Activated naive CD8-positive, alpha-beta T cell treated with anti-CD3 and anti-CD28 coated beads for 36 hours (primary cell): ENCODE data around the gene DYSF. TPM values are rescaled to one million over a fixed set of nuclear protein-coding genes. Genes with fewer than 3 reads are reported as not detected.

Experiments
- DNase-seq: peaks from one replicate; pipeline ENCODE4 v3.0.0; 2021
- H3K27ac Mint-ChIP-seq: one replicate; pipeline ENCODE4 v1.8.0; 2022; ENCODE audit warnings: mild to moderate bottlenecking, moderate library complexity, mixed read lengths
- H3K27me3 Mint-ChIP-seq: one replicate; pipeline ENCODE4 v1.8.0; 2022; ENCODE audit warnings: mild to moderate bottlenecking, mixed read lengths
- H3K36me3 Mint-ChIP-seq: one replicate; pipeline ENCODE4 v1.8.0; 2021; ENCODE audit warnings: mild to moderate bottlenecking, mixed read lengths
- H3K4me1 Mint-ChIP-seq: one replicate; pipeline ENCODE4 v1.8.0; 2021; ENCODE audit warnings: mixed read lengths
- H3K4me3 Mint-ChIP-seq: one replicate; pipeline ENCODE4 v1.8.0; 2022; ENCODE audit warnings: mild to moderate bottlenecking, moderate library complexity, mixed read lengths
- H3K9me3 Mint-ChIP-seq: one replicate; pipeline ENCODE4 v1.8.0; 2022; ENCODE audit warnings: mixed read lengths
- total RNA-seq, 2 experiments: library from RNA; stranded (reverse); gene quantifications; one replicate each; pipeline ENCODE4 v1.2.3, GENCODE V29; 2021

Gene DYSF
- total RNA-seq, 2 experiments from 2014 or later: 4.3 to 5.5 TPM

DNA sequence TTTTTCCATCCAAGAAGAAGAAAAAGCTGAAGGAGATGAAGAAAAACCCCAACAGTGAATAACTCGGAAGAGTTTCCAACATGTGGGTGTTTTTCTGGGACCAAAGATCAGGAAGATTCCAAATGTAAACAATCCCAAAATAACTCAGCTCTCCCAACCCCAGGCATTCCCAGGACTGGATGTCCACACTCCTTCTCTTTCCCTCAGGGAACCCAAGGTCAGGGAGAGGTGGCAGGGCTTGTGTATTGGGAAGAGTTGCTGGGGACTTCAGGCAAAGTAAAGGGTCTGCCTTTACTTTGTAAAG is 268.0 kb downstream of the DYSF start:
- H3K36me3 Mint-ChIP-seq: no peaks in the 10 kb centered on the region
- H3K9me3 Mint-ChIP-seq: peaks cover 3% of the 10 kb centered on the region
- no peak overlapping the region for H3K4me3 Mint-ChIP-seq
- H3K27me3 Mint-ChIP-seq: no peaks in the 10 kb centered on the region
- no peaks in the 10 kb centered on the region for H3K4me1 Mint-ChIP-seq
- no peak for DNase-seq
- H3K27ac Mint-ChIP-seq: no peak overlapping the region

DNA sequence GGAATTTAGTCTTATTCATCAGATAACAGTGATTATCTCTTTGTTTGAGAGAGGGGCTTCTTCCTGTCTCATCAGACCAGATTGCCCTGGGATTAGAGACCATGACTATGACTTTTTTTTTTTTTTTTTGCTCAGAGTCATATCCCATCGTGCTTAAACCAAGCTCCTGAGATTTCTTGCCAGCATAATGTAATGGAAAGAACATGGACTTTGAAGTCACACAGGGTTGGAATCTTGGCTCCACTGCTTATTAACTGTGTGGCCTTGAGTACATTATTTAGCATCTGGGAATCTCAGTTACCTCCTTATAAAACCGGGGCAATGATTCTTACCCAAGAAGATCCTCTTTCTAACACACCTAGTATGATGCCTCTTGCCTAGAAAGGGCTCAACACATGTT is 268.3 kb downstream of the DYSF start:
- Mint-ChIP-seq H3K4me1 (no peaks in the 10 kb centered on the region), H3K27me3 (no peaks in the 10 kb centered on the region), H3K27ac (no peak overlapping the region), H3K36me3 (no peaks in the 10 kb centered on the region), H3K9me3 (peaks cover 3% of the 10 kb centered on the region), H3K4me3 (no peak overlapping the region)
- DNase-seq: no peak

DNA sequence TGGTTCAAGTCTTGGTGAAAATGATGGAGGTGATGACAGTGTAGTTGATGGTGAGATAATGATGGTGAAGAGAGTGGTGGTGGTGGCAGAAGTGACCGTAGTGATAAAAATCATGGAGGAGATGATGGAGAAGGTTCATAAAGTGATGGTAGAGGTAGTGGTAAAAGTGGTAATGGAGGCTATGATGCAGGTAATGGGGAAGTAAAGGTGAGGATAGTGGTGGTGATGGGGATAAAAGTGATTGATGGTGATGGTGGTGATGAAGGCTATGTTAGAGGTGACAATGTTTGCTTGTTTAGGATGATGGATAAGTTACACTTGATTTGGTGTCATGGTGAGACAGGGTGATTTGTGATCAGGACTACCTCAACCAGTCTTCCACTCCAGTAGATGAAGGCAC is 268.9 kb downstream of the DYSF start:
- Mint-ChIP-seq H3K4me3 (no peak overlapping the region), H3K4me1 (no peaks in the 10 kb centered on the region), H3K27me3 (no peaks in the 10 kb centered on the region), H3K9me3 (peaks cover 3% of the 10 kb centered on the region), H3K27ac (no peak overlapping the region), H3K36me3 (no peaks in the 10 kb centered on the region)
- no peak for DNase-seq

DNA sequence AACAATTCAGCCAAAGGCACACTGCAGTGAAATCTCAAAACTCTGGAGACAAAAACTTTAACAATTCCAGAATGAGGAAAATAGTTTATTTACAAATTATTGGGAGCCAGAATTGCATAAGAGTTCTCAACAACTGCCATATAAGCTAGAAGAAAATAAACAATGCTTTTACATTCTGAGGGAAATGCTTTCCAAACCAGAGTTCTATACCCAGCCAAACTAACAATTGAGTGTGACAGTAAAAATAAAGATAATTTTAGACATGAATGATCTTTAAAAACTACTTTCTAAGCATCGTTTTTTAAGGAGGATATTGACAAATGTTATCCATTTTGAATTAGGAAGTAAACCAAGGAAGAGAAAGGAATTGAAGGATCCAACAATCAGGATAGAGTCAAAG is 271.4 kb downstream of the DYSF start:
- H3K9me3 Mint-ChIP-seq: peaks cover 3% of the 10 kb centered on the region
- no peak for DNase-seq
- H3K27ac Mint-ChIP-seq: no peak overlapping the region
- H3K27me3 Mint-ChIP-seq: no peaks in the 10 kb centered on the region
- H3K4me1 Mint-ChIP-seq: no peaks in the 10 kb centered on the region
- H3K4me3 Mint-ChIP-seq: no peak overlapping the region
- H3K36me3 Mint-ChIP-seq: no peaks in the 10 kb centered on the region

DNA sequence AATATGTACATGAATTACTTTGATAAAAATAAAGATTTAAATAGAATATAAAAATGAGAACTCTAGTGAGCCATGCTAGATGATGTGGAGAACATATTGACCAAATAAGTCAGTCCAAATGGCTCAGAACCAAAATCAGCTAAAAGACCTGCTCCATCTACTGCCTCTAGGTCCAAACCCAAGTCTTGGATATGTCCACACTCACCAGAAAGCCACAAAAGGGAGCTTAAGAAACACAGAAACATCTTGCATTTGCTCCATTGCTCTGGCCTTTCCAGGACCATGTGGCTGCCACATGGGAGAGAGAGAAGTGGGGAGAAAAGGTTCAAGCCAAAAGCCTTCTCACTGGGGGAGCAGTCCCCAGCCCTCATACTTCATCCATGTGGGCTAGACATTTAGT is 272.5 kb downstream of the DYSF start:
- Mint-ChIP-seq H3K27ac (no peak overlapping the region), H3K9me3 (peaks cover 3% of the 10 kb centered on the region), H3K4me3 (no peak overlapping the region), H3K27me3 (no peaks in the 10 kb centered on the region), H3K4me1 (no peaks in the 10 kb centered on the region), H3K36me3 (no peaks in the 10 kb centered on the region)
- no peak for DNase-seq

DNA sequence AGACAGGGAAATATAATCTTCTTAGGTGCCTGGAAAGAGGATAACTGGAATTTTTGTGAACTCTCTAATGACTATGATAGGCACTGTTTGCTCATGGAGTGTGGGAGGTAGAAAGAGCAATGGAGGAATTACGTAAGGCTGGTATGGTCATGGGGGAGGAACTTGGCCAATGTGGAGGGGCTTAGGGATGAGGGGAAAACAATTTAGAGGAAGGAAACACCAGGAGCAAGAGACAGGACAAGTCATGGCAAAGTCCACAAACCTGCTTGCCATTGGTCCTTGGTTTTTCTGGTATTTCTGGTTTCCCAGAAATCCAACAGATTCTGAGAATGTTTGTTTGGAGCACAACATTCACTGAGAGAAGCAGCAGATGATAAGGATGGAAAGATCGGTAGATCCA is 274.2 kb downstream of the DYSF start:
- Mint-ChIP-seq H3K36me3 (no peaks in the 10 kb centered on the region), H3K9me3 (peaks cover 3% of the 10 kb centered on the region), H3K4me1 (no peaks in the 10 kb centered on the region), H3K27ac (no peak overlapping the region), H3K4me3 (no peak overlapping the region), H3K27me3 (no peaks in the 10 kb centered on the region)
- DNase-seq: no peak

DNA sequence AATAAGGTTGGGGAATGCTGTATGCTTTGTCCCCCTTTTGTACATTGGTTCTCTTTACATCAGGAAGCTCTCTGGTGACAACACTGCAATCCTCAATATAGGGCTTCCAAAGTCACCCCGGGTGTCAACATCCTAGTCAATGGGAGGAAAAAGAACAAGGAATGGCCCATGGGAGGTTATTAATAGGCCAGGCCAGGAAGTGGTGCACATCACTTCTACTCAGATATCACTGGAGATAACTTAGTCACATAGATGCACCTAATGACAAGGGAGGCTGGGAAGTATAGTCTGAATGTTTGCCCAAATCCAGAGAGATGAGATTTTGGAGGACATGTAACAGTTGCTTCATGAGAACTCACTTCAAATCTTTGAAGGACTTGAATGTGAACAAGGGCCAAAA is 274.7 kb downstream of the DYSF start:
- Mint-ChIP-seq H3K36me3 (no peaks in the 10 kb centered on the region), H3K27ac (no peak overlapping the region), H3K4me1 (no peaks in the 10 kb centered on the region), H3K9me3 (peaks cover 3% of the 10 kb centered on the region), H3K4me3 (no peak overlapping the region), H3K27me3 (peaks cover 1% of the 10 kb centered on the region)
- no peak for DNase-seq

DNA sequence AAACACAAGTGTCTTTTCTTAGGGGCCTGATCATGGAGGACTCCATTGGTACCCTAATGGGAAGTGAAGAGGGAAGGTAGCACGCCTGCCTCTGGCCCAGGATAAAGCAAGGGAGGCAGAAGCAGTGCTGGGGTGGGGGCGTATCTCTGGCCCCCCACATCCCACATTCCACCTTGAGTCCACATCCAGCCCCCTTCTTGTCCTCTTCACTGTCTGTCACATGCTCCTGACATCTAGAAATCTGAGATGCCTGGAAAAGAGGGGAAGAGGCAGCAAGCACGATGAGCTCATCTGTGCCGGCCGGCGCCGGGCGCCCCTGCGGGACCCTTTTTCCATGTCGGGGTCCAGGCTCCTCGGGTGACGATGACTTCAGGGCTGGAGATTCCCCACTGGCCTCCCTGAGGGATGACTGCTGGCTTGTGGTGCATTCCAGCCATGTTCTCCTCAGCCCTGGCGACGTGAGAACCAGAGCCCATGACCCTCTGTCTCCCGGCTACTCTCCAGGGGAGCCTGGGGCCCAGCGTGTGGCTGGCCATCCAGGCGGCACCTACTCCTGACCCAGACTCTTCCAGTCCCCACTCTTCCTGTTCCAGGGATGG is 277.5 kb downstream of the DYSF start:
- H3K36me3 Mint-ChIP-seq: no peaks in the 10 kb centered on the region

DNA sequence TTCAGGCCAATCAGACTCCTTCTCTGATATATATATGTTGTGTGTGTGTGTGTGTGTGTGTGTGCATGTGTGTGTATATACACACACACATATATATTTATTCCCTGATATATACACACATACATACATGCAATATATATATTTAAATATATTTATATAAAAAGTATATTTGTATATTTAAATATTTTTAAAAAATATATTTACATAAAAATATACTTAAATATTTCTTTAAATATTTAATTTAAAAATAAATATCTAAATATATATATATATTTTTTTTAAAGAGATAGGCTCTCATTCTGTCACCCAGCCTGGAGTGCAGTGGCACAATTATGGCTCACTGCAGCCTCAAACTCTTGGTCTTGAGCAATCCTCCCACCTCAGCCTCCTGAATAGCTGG is 281.3 kb downstream of the DYSF start:
- Mint-ChIP-seq H3K4me1 (no peaks in the 10 kb centered on the region), H3K4me3 (no peak overlapping the region), H3K27me3 (peaks cover 13% of the 10 kb centered on the region), H3K9me3 (no peaks in the 10 kb centered on the region), H3K36me3 (no peaks in the 10 kb centered on the region), H3K27ac (no peak overlapping the region)
- DNase-seq: no peak

More for the DNA sequence above, 277.5 kb downstream of the DYSF start:
- Mint-ChIP-seq H3K9me3 (no peaks in the 10 kb centered on the region), H3K27ac (no peak overlapping the region), H3K4me1 (no peaks in the 10 kb centered on the region), H3K27me3 (peaks cover 8% of the 10 kb centered on the region), H3K4me3 (no peak overlapping the region)
- no peak for DNase-seq

DNA sequence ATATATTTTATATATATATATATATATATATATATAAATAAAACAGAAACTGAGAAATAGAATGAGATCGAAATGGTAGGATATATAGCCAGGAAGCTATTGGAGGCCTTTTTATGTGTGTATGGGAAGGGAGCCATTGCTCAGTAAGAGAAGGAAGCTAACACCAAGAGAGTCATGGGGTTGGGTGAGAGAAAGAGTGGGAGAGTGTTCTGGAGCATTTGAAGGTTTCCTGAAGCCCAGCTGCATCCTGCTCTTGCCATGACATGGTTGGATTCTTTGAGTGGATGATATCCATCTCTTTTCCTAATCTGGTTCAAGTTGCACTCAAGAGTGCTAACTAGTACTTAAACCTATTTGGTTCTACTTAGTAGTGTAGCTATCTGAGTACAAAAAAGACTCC is 282.3 kb downstream of the DYSF start:
- Mint-ChIP-seq H3K36me3 (no peaks in the 10 kb centered on the region), H3K27ac (no peak overlapping the region), H3K4me3 (no peak overlapping the region), H3K27me3 (peaks cover 13% of the 10 kb centered on the region), H3K4me1 (no peaks in the 10 kb centered on the region), H3K9me3 (peaks cover 2% of the 10 kb centered on the region)
- DNase-seq: no peak

Other genes starting within 250 kb of the DYSF start
- 1 to 10 TPM; 2.4 TPM for gene PAIP2B, start 226.5 kb upstream of the DYSF start, total RNA-seq
- 10 to 100 TPM; 65.5 to 68.2 TPM for gene ZNF638, start 121.8 kb upstream of the DYSF start, total RNA-seq